SK-N-SH (cell line): ENCODE data around the gene NOTCH3.

Experiments used
- EP300 ChIP-seq, 2 experiments: IDR thresholded peaks; 2 replicates each; pipeline versions ENCODE4 v1.4.0 to v1.6.1; 2012; ENCODE audit warnings: borderline replicate concordance in 1 of 2, low read depth in 1 of 2, low read length in 1 of 2
- EZH2phosphoT487 ChIP-seq: fragments of 200-600 bp; sonication (generic); IDR thresholded peaks from 2 replicates; pipeline ENCODE4 v1.6.1; 2017; ENCODE audit warnings: low read depth, mixed run types, mild to moderate bottlenecking, antibody characterized with exemption, moderate library complexity, borderline replicate concordance
- GABPA ChIP-seq: IDR thresholded peaks from 2 replicates; pipeline ENCODE4 v1.4.0; 2012; ENCODE audit warnings: low read depth, mild to moderate bottlenecking
- MXI1 ChIP-seq: IDR thresholded peaks from 2 replicates; pipeline ENCODE4 v1.6.1; 2012; ENCODE audit warnings: mild to moderate bottlenecking, low read depth, low read length, improper control_type of control experiment
- RAD21 ChIP-seq: IDR thresholded peaks from 2 replicates; pipeline ENCODE4 v1.6.1; 2012; ENCODE audit warnings: mild to moderate bottlenecking, low read length
- REST ChIP-seq: IDR thresholded peaks from 2 replicates; pipeline ENCODE4 v1.6.1; 2012; ENCODE audit warnings: mild to moderate bottlenecking, low read depth, low read length, moderate library complexity
- TCF12 ChIP-seq: IDR thresholded peaks from 2 replicates; pipeline ENCODE4 v1.4.0; 2012
- TEAD4 ChIP-seq: IDR thresholded peaks from 2 replicates; pipeline ENCODE4 v1.4.0; 2012; ENCODE audit warnings: mild to moderate bottlenecking, borderline replicate concordance; ENCODE audit not compliant: insufficient read depth
- USF2 ChIP-seq: fragments of 150-350 bp; IDR thresholded peaks from 2 replicates; pipeline ENCODE4 v1.6.1; 2017; ENCODE audit warnings: antibody characterized with exemption, low read length, low read depth, borderline replicate concordance
- YY1 ChIP-seq: IDR thresholded peaks from 2 replicates; pipeline ENCODE4 v1.4.0; 2012; ENCODE audit warnings: low read depth, mild to moderate bottlenecking
- TF ChIP-seq, protein P1 (sequence below): fragments of 200-600 bp; sonication (generic); IDR thresholded peaks from 2 replicates; pipeline ENCODE4 v1.6.1; 2017; ENCODE audit warnings: antibody characterized with exemption, mild to moderate bottlenecking, moderate library complexity
- TF ChIP-seq, protein P2 (sequence below): IDR thresholded peaks from 2 replicates; pipeline ENCODE4 v1.4.0; 2012; ENCODE audit warnings: low read depth, borderline replicate concordance

- TF ChIP-seq REST (no peak), YY1 (no peak), RAD21 (peak; percentile 38), EZH2phosphoT487 (no peak), USF2 (no peak), EP300 (IDR thresholded peaks at IDR 0.05; ENCODE audit: borderline replicate concordance in 1 of 2, low read depth in 1 of 2, low read length in 1 of 2) (no peak), MXI1 (no peak), GABPA (no peak), TEAD4 (no peak), TCF12 (no peak)
- TF ChIP-seq, protein P1, sequence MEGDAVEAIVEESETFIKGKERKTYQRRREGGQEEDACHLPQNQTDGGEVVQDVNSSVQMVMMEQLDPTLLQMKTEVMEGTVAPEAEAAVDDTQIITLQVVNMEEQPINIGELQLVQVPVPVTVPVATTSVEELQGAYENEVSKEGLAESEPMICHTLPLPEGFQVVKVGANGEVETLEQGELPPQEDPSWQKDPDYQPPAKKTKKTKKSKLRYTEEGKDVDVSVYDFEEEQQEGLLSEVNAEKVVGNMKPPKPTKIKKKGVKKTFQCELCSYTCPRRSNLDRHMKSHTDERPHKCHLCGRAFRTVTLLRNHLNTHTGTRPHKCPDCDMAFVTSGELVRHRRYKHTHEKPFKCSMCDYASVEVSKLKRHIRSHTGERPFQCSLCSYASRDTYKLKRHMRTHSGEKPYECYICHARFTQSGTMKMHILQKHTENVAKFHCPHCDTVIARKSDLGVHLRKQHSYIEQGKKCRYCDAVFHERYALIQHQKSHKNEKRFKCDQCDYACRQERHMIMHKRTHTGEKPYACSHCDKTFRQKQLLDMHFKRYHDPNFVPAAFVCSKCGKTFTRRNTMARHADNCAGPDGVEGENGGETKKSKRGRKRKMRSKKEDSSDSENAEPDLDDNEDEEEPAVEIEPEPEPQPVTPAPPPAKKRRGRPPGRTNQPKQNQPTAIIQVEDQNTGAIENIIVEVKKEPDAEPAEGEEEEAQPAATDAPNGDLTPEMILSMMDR: peak; percentile 61
- TF ChIP-seq, protein P2, sequence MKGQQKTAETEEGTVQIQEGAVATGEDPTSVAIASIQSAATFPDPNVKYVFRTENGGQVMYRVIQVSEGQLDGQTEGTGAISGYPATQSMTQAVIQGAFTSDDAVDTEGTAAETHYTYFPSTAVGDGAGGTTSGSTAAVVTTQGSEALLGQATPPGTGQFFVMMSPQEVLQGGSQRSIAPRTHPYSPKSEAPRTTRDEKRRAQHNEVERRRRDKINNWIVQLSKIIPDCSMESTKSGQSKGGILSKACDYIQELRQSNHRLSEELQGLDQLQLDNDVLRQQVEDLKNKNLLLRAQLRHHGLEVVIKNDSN: no peak
Observed at GRCh38 chr19:15154002-15154612, 46.7 kb downstream of the NOTCH3 start.
